HG03064 (cell line): ENCODE results near the gene CRELD2.

Experiments used
- ATAC-seq: cut with Tn5 transposase; IDR thresholded peaks from one replicate; pipeline ENCODE4 v1.9.1; 2021; ENCODE audit warnings: low read depth; ENCODE audit not compliant: unreplicated experiment

CRELD2 gene, protein sequence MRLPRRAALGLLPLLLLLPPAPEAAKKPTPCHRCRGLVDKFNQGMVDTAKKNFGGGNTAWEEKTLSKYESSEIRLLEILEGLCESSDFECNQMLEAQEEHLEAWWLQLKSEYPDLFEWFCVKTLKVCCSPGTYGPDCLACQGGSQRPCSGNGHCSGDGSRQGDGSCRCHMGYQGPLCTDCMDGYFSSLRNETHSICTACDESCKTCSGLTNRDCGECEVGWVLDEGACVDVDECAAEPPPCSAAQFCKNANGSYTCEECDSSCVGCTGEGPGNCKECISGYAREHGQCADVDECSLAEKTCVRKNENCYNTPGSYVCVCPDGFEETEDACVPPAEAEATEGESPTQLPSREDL

GRCh38 chr22:49917974-49918910 is at the start of gene CRELD2, which contains the start of gene ALG12:
CRELD2 (plus strand) TSS chr22:49918634; CDS start chr22:49918770, 136 bp downstream.
ALG12 (minus strand) TSS chr22:49918438; CDS start chr22:49913765, 4,673 bp downstream.
- peak; percentile 64 for ATAC-seq

GRCh38 chr22:49869086-49869830 is 49.2 kb upstream of the CRELD2 start:
- no peak for ATAC-seq

DNA sequence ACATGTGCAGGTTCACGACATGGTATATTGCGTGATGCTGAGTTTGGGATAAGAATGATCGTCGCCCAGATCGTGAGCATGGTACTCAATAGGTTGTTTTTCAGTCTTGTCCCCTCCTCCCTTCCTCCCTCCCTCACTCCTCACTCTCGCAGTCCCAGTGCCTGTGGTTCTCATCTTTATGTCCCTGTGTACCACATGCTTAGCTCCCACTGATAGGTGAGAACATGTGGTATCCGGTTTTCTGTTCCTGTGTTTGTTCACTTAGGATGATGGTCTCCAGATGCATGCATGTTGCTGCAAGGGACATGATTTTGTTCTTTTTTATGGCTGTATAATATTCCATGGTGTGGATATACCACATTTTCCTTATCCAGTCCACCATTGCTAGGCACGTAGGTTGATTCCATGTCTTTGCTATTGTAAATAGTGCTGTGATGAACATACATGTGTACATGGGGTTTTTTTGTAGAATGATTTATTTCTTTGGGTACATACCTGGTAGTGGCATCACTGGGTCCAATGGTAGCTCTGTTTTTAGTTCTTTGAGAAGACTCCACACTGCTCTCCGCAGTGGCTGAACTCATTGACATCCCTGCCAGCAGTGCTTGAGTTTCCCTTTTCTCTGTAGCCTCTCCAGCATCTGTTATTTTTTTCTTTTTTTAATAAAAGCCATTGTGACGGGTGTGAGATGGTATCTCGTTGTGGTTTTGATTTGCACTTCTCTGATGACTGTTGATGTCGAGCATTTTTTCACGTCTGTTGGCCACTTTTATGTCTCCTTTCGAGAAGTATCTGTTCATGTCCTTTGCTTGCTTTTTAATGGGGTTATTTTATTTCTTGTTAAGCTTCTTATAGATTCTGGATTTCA is 48.4 kb upstream of the CRELD2 start:
- ATAC-seq: no peak

GRCh38 chr22:49871482-49871881 is 47.0 kb upstream of the CRELD2 start:
- no peak for ATAC-seq

- ATAC-seq: no peak
These were observed 46.1 kb upstream of the CRELD2 start for GRCh38 chr22:49872347-49872746.

- ATAC-seq: no peak
These were observed 45.0 kb upstream of the CRELD2 start for GRCh38 chr22:49873228-49873940.

GRCh38 chr22:49877642-49878041 is 40.8 kb upstream of the CRELD2 start:
- no peak for ATAC-seq

- no peak for ATAC-seq
These were observed 40.2 kb upstream of the CRELD2 start for GRCh38 chr22:49878206-49878605.

DNA sequence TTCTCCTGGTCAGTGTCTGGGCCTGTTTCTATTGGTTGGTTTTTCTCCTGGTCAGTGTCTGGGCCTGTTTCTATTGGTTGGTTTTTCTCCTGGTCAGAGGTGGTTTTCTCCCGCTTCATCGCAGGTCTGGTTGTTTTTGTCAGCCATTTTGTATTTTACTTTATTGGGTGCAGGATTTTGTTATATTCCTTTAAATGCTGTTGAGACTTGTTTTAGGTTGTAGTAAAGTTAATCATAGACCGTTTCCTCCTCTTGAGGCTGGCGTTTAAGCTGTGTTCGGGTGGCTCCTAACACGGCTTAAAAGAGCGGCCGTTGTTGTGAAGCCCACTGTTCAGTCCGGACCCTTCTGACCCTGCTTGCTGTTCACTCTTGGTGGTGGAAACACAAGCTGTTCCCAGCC is 38.6 kb upstream of the CRELD2 start:
- ATAC-seq: no peak

DNA sequence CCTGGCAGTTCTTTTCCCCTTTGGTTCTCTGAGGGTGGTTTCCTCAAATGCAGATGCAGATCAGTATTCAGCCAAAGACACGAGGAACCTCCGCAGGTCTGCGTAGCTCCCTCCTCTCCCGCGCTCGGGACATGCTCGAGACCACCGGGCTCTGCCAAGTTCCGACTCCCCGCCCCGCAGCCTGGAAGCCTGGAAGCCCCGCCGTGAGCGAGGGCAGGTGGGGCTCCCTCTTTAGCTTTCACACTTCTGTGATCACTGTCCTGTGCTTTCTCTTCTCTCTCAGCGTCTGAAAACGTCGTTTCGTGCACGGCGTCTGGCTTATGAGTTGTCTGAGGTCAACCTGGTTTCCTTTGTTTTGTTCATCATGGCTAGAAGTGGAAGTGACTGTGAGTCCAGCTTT is 38.2 kb upstream of the CRELD2 start:
- ATAC-seq: no peak

DNA sequence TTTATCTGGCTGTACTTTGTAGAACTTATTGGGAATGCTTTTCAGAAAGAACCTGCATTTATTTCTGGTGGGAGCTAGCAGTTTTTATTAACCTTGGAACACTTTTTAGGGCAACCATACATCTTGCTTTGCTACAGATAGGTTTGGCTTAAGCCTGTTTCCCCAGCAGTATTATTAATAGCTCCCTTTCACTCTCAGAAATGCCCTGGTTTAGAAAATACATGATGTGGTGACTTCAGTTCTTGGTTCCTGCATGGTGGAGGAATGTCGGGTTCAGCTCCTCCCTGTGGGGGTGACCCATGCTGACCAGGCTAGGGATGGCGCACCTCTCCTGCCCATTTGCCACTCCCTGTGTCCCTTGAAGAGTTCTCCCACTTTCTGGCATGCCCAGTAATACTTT is 36.6 kb upstream of the CRELD2 start:
- no peak for ATAC-seq

GRCh38 chr22:49882519-49883293 is 35.7 kb upstream of the CRELD2 start:
- ATAC-seq: no peak

DNA sequence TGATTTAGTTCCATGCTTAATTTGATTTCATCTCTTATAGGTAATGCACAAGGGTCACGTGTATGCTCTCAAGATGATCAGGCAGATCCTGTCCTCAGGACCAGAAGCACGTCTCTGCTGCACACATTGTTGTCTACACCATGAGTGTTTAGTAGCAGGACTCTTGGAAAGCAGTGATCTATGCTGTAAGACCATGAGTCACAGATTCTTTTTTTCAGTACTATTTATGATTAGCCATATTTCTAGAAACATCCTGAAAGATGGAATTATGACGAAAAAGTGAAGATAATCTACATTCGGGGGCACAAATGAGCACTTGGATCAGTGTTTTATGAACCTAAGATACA is 35.2 kb upstream of the CRELD2 start:
- ATAC-seq: no peak

GRCh38 chr22:49884075-49884474 is 34.4 kb upstream of the CRELD2 start:
- ATAC-seq: no peak

DNA sequence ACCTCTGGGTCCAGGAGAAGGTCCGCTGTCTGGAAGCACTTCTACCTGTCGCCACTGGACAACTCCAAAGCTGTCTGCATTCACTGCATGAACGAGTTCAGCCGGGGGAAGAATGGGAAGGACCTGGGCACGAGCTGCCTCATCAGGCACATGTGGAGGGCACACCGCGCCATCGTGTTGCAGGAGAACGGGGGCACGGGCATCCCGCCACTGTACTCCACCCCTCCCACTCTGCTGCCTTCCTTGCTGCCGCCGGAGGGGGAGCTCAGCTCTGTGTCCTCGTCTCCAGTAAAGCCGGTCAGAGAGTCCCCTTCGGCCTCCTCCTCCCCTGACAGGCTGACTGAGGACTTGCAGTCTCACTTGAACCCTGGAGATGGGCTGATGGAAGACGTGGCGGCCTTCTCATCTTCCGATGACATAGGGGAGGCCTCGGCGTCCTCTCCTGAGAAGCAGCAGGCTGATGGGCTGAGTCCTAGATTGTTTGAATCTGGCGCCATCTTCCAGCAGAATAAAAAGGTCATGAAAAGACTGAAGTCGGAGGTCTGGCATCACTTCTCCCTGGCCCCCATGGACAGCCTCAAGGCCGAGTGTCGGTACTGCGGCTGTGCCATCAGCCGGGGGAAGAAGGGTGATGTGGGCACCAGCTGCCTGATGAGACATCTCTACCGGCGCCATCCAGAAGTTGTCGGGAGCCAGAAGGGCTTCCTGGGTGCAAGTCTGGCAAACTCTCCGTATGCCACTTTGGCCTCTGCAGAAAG is 33.8 kb upstream of the CRELD2 start:
- ATAC-seq: no peak

DNA sequence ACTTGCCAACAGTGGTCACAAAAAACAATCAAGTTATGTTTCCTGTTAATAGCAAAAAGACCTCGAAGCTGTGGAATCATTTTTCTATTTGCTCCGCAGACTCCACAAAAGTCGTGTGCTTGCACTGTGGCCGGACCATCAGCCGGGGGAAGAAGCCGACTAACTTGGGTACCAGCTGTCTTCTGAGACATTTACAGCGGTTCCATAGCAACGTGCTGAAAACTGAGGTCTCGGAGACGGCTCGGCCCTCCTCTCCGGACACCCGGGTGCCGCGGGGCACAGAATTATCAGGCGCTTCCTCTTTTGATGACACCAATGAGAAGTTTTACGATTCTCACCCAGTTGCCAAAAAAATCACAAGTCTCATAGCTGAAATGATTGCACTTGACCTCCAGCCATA is 33.2 kb upstream of the CRELD2 start:
- ATAC-seq: no peak

DNA sequence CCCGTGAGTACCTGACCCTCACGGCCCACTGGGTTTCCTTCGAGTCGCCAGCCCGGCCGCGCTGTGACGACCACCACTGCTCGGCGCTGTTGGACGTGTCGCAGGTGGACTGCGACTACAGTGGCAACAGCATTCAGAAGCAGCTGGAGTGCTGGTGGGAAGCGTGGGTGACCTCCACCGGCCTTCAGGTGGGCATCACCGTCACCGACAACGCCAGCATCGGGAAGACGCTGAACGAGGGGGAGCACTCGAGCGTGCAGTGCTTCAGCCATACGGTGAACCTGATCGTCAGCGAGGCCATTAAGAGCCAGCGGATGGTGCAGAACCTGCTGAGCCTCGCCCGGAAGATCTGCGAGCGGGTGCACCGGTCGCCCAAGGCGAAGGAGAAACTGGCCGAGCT is 32.6 kb upstream of the CRELD2 start:
- ATAC-seq: no peak
